ENCODE results near the gene ZNF385D. TPM values are rescaled to one million over a fixed set of nuclear protein-coding genes. Genes with fewer than 3 reads are reported as not detected.

The ZNF385D gene
- total RNA-seq, 6 experiments from 2014 or later, result 0.06 to 2.7 (median 0.59) TPM; not detected in 1

GRCh38 chr3:21414506-21414905, 336.5 kb downstream of the ZNF385D start:
- Histone ChIP-seq H3K27me3 (no peaks in the 10 kb centered on the region), H3K9me3 (no peaks in the 10 kb centered on the region), H3K36me3 (no peaks in the 10 kb centered on the region), H3K4me3 (no peak overlapping the region), H3K27ac (no peak overlapping the region), H3K4me1 (no peaks in the 10 kb centered on the region)
- intact Hi-C loops (cut with DNase I), result no loop called here
- ATAC-seq (no peak), DNase-seq (no peak)
- TF ChIP-seq POLR2A (IDR thresholded peaks at IDR 0.05) (no peak), CTCF (IDR thresholded peaks at IDR 0.05) (no peak)
- WGBS (ENCODE audit: insufficient coverage, low coverage, low lambda C conversion rate, missing lambda C conversion rate), result 24% methylated on average over 4 of the region's 4 CpGs

GRCh38 chr3:21411058-21411457, 340.0 kb downstream of the ZNF385D start:
- Histone ChIP-seq H3K36me3 (no peaks in the 10 kb centered on the region), H3K4me3 (no peak overlapping the region), H3K27me3 (no peaks in the 10 kb centered on the region), H3K9me3 (no peaks in the 10 kb centered on the region), H3K27ac (no peak overlapping the region), H3K4me1 (no peaks in the 10 kb centered on the region)
- 50% methylated on average over 1 of the region's 1 CpG for WGBS (ENCODE audit: insufficient coverage, low coverage, low lambda C conversion rate, missing lambda C conversion rate)
- DNase-seq, result no peak
- intact Hi-C loops (cut with DNase I), result no loop called here
- TF ChIP-seq CTCF (IDR thresholded peaks at IDR 0.05) (no peak), POLR2A (IDR thresholded peaks at IDR 0.05) (no peak)
- no peak for ATAC-seq

- no peak overlapping the region for H3K27ac ChIP-seq
- intact Hi-C loops (cut with DNase I), result no loop called here
- ATAC-seq, result no peak
- no peak for TF ChIP-seq CTCF (IDR thresholded peaks at IDR 0.05)
- no peak for TF ChIP-seq POLR2A (IDR thresholded peaks at IDR 0.05)
- H3K4me3 ChIP-seq, result no peak overlapping the region
- H3K9me3 ChIP-seq, result no peaks in the 10 kb centered on the region
- DNase-seq, result no peak
- H3K4me1 ChIP-seq, result no peaks in the 10 kb centered on the region
- no peaks in the 10 kb centered on the region for H3K36me3 ChIP-seq
- H3K27me3 ChIP-seq, result no peaks in the 10 kb centered on the region
- WGBS (ENCODE audit: insufficient coverage, low coverage, low lambda C conversion rate, missing lambda C conversion rate), result 19% methylated on average over 2 of the region's 2 CpGs
Measured at GRCh38 chr3:21409401-21409800, 341.6 kb downstream of the ZNF385D start.

GRCh38 chr3:21407743-21408142, 343.3 kb downstream of the ZNF385D start:
- intact Hi-C loops (cut with DNase I), result no loop called here
- Histone ChIP-seq H3K27me3 (no peaks in the 10 kb centered on the region), H3K9me3 (no peaks in the 10 kb centered on the region), H3K27ac (no peak overlapping the region), H3K36me3 (no peaks in the 10 kb centered on the region), H3K4me1 (no peaks in the 10 kb centered on the region), H3K4me3 (no peak overlapping the region)
- 81% methylated on average over 1 of the region's 1 CpG for whole genome bisulfite sequencing (ENCODE audit: insufficient coverage, low coverage, low lambda C conversion rate, missing lambda C conversion rate)
- DNase-seq (no peak), ATAC-seq (no peak)
- TF ChIP-seq CTCF (IDR thresholded peaks at IDR 0.05), result no peak
- no peak for TF ChIP-seq POLR2A (IDR thresholded peaks at IDR 0.05)

All from right lobe of liver (tissue), 6 donors.